Measurements from ENCODE around the gene ARAP3. TPM values are rescaled to one million over a fixed set of nuclear protein-coding genes. Genes with fewer than 3 reads are reported as not detected.

The ARAP3 gene
- total and polyA plus RNA-seq, 2 experiments from 2014 or later = 18.4 to 33.2 TPM

DNA sequence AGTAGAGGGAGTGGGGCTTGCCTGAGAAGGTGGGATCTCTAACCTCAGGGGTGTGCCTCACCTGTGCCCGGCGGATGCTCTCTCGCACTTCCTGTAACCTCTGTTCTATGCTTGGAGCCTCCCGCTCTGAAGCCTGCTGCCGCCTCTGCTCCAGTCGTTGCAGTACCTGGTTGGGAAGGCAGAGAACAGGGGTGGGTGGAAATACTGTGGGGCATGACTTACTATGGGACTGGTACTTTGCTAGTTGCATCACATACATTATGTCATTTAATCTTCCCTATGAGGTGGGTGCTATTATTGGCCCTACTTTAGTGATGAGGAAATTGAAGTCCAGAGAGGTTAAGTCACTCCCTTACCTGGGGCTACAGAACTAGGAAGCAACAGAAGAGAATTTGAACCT is 36.0 kb downstream of the ARAP3 start (continued):
- TF ChIP-seq, protein P1, sequence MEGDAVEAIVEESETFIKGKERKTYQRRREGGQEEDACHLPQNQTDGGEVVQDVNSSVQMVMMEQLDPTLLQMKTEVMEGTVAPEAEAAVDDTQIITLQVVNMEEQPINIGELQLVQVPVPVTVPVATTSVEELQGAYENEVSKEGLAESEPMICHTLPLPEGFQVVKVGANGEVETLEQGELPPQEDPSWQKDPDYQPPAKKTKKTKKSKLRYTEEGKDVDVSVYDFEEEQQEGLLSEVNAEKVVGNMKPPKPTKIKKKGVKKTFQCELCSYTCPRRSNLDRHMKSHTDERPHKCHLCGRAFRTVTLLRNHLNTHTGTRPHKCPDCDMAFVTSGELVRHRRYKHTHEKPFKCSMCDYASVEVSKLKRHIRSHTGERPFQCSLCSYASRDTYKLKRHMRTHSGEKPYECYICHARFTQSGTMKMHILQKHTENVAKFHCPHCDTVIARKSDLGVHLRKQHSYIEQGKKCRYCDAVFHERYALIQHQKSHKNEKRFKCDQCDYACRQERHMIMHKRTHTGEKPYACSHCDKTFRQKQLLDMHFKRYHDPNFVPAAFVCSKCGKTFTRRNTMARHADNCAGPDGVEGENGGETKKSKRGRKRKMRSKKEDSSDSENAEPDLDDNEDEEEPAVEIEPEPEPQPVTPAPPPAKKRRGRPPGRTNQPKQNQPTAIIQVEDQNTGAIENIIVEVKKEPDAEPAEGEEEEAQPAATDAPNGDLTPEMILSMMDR (conservative IDR thresholded peaks at IDR 0.05; ENCODE audit: low read depth in 2 of 2) = no peak
- TF ChIP-seq ZNF331 (CRISPR knock-in tag; IDR thresholded peaks at IDR 0.05; ENCODE audit: low read depth) (no peak), EZH2 (IDR thresholded peaks at IDR 0.05; ENCODE audit: low read depth, unreplicated experiment) (no peak)

DNA sequence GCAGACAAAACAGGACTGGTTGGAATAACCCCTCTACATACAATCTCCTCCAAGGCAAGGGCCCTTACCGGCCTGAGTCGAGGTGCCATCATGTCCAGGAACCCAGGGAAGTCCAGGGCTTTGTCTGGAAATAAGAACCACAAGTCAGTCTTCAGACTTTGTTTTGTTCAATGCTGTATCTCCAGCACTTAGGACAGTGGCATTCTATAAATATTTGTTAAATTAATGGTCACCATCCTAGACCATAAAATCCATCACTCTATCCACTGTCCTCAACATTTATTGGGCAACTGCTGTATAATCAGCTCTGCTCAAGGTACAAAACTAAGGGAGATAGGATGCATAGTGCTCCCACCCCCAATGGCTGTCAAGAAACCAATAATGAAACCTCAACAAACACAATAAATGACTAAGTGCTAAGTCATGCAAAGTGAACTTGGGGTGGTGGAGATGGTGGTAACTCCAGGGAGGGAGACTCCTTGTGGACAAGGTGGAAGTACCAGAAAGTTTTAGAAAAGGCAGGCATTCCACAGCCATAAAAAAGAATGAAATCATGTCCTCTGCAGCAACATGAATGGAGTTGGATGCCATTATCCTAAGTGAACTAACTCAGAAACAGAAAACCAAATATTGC is 40.3 kb downstream of the ARAP3 start:
- Histone ChIP-seq H3K4me1 (ENCODE audit: insufficient read depth) (peaks cover 8% of the 10 kb centered on the region), H2AFZ (no peak overlapping the region), H3K27me3 (ENCODE audit: insufficient read depth) (peaks cover 3% of the 10 kb centered on the region; the same call in 1 of the 2 replicates), H3K36me3 (ENCODE audit: insufficient read depth) (0 out of 2 replicates have a peak, but pooled peaks cover 3% of the 10 kb centered on the region), H3K9me2 (ENCODE audit: insufficient read depth) (no peaks in the 10 kb centered on the region), H4K20me1 (replicated peaks; ENCODE audit: insufficient read depth) (peaks cover 5% of the 10 kb centered on the region; the same call in 1 of the 2 replicates), H3K79me2 (replicated peaks; ENCODE audit: insufficient read depth) (no peaks in the 10 kb centered on the region; the same call in 1 of the 2 replicates), H3F3A (replicated peaks; ENCODE audit: low read depth) (0 out of 2 replicates have a peak, but pooled peaks cover 7% of the 10 kb centered on the region), H3K27ac (ENCODE audit: low read depth) (no peak overlapping the region), H3K4me3 (no peak overlapping the region), H3K4me2 (no peak overlapping the region)
- H3K9me3 Mint-ChIP-seq = no peaks in the 10 kb centered on the region
- peak; percentile 40 for DNase-seq (ENCODE audit: low spot score)
- H3K4me3 Mint-ChIP-seq = no peak overlapping the region
- H3K36me3 Mint-ChIP-seq (ENCODE audit: low read depth) = peaks cover 46% of the 10 kb centered on the region
- TF ChIP-seq, protein P2, sequence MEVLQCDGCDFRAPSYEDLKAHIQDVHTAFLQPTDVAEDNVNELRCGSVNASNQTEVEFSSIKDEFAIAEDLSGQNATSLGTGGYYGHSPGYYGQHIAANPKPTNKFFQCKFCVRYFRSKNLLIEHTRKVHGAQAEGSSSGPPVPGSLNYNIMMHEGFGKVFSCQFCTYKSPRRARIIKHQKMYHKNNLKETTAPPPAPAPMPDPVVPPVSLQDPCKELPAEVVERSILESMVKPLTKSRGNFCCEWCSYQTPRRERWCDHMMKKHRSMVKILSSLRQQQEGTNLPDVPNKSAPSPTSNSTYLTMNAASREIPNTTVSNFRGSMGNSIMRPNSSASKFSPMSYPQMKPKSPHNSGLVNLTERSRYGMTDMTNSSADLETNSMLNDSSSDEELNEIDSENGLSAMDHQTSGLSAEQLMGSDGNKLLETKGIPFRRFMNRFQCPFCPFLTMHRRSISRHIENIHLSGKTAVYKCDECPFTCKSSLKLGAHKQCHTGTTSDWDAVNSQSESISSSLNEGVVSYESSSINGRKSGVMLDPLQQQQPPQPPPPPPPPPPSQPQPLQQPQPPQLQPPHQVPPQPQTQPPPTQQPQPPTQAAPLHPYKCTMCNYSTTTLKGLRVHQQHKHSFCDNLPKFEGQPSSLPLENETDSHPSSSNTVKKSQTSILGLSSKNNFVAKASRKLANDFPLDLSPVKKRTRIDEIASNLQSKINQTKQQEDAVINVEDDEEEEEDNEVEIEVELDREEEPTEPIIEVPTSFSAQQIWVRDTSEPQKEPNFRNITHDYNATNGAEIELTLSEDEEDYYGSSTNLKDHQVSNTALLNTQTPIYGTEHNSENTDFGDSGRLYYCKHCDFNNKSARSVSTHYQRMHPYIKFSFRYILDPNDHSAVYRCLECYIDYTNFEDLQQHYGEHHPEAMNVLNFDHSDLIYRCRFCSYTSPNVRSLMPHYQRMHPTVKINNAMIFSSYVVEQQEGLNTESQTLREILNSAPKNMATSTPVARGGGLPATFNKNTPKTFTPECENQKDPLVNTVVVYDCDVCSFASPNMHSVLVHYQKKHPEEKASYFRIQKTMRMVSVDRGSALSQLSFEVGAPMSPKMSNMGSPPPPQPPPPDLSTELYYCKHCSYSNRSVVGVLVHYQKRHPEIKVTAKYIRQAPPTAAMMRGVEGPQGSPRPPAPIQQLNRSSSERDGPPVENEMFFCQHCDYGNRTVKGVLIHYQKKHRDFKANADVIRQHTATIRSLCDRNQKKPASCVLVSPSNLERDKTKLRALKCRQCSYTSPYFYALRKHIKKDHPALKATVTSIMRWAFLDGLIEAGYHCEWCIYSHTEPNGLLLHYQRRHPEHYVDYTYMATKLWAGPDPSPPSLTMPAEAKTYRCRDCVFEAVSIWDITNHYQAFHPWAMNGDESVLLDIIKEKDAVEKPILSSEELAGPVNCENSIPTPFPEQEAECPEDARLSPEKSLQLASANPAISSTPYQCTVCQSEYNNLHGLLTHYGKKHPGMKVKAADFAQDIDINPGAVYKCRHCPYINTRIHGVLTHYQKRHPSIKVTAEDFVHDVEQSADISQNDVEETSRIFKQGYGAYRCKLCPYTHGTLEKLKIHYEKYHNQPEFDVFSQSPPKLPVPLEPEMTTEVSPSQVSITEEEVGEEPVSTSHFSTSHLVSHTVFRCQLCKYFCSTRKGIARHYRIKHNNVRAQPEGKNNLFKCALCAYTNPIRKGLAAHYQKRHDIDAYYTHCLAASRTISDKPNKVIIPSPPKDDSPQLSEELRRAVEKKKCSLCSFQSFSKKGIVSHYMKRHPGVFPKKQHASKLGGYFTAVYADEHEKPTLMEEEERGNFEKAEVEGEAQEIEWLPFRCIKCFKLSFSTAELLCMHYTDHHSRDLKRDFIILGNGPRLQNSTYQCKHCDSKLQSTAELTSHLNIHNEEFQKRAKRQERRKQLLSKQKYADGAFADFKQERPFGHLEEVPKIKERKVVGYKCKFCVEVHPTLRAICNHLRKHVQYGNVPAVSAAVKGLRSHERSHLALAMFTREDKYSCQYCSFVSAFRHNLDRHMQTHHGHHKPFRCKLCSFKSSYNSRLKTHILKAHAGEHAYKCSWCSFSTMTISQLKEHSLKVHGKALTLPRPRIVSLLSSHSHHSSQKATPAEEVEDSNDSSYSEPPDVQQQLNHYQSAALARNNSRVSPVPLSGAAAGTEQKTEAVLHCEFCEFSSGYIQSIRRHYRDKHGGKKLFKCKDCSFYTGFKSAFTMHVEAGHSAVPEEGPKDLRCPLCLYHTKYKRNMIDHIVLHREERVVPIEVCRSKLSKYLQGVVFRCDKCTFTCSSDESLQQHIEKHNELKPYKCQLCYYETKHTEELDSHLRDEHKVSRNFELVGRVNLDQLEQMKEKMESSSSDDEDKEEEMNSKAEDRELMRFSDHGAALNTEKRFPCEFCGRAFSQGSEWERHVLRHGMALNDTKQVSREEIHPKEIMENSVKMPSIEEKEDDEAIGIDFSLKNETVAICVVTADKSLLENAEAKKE (CRISPR knock-in tag; IDR thresholded peaks at IDR 0.05) = no peak
- TF ChIP-seq, protein P1 (conservative IDR thresholded peaks at IDR 0.05; ENCODE audit: low read depth in 2 of 2) = peak; percentile 27 to 36; a peak in 3 of 4 replicates
- no peak for ATAC-seq
- H3K27me3 Mint-ChIP-seq (ENCODE audit: insufficient read depth, low read depth, poor library complexity) = peaks cover 6% of the 10 kb centered on the region
- no peak overlapping the region for H3K27ac Mint-ChIP-seq
- peaks cover 16% of the 10 kb centered on the region for H3K4me1 Mint-ChIP-seq
